Activated CD8-positive, alpha-beta memory T cell treated with anti-CD3 and anti-CD28 coated beads for 4 hours (primary cell): ENCODE results near the gene CCM2.
A peak's percentile ranks its signal among the peaks of the same experiment; 100 is the strongest.
"Not testable (repeated sequence)": the region's sequence is repeated elsewhere in the genome, so short reads cannot be mapped to it uniquely, and the experiment has no call there.

Experiments
- DNase-seq, 2 donors: peaks; one replicate each; pipeline ENCODE4 v3.0.0-alpha.2; 2020; ENCODE audit warnings: low read depth in 2 of 2

Gene CCM2

GRCh38 chr7:44981035-44981706 lies 18.8 kb upstream of the CCM2 start:
- DNase-seq, result no peak

DNA sequence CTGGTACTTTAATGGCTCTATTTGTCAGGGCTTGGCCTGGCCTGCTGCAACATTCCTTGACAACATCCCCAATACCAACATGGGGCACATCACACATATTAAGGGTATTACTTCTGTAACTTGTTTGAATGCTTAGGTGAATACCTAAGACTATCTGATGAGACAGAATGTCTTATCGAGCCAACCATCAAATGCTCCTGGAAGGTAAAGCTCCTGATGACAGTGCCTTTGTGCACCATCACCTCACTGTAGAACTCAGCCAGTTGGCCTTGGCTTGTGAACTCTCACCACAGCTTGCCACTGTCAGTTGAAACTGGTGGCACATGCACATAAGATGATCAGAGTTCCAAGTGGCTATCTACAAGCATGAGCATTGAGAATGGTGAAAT lies 17.5 kb upstream of the CCM2 start:
- DNase-seq, result no peak

DNA sequence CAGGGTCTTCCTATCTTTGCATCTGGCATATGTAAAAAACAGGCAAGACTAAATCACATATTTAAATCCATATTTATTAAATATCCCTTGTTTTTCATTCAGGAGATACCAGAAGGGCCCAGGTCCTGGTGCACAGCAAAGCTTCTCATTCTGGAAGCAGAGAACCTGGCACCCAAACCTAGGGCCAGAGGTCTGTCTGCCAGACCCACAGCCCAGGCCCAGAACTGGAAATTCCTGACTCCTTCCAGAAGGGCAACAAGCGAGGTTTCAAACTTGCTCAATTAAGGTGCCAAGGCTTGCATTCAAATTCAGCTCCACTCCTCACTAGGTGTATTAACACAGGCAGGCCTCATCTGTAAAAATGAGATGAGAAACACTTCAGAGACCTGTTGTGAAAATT lies 17.0 kb upstream of the CCM2 start:
- DNase-seq, result no peak

GRCh38 chr7:44983742-44984477 lies 16.1 kb upstream of the CCM2 start:
- no peak for DNase-seq

- DNase-seq, result no peak
These were observed 15.6 kb upstream of the CCM2 start for GRCh38 chr7:44984478-44984758.

DNA sequence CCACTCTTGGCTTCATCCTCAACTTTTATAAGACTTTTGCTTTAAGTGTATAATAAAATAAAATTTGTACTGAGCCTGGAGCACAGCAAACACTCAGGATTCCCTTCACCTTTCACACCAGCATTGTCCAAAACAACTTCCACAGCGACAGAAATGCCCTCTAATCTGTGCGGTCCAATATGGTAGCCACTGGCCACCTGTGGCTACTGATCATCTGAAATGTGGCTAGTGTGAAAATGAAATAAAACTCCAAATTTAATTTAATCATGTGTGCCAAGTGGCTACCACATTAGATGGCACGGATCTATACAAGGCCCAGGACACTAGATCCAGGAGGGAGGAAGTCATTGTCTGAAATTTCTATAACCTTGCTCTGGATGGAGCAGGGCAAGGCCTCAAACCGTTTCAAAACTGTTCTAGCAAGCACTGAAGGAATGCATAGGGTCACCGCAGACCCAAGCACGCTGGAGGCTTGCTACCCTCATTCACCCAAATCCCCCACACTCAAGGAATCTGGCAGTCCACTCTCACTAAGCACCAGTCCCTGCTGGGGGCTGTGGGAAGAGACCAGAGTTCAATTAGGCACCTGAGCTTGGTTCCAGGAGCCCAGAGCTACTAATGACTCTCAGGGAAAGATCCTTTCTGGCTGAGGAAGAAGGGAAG lies 14.8 kb upstream of the CCM2 start:
- no peak for DNase-seq

- no peak for DNase-seq
These were observed 14.1 kb upstream of the CCM2 start for GRCh38 chr7:44985900-44986217.

DNA sequence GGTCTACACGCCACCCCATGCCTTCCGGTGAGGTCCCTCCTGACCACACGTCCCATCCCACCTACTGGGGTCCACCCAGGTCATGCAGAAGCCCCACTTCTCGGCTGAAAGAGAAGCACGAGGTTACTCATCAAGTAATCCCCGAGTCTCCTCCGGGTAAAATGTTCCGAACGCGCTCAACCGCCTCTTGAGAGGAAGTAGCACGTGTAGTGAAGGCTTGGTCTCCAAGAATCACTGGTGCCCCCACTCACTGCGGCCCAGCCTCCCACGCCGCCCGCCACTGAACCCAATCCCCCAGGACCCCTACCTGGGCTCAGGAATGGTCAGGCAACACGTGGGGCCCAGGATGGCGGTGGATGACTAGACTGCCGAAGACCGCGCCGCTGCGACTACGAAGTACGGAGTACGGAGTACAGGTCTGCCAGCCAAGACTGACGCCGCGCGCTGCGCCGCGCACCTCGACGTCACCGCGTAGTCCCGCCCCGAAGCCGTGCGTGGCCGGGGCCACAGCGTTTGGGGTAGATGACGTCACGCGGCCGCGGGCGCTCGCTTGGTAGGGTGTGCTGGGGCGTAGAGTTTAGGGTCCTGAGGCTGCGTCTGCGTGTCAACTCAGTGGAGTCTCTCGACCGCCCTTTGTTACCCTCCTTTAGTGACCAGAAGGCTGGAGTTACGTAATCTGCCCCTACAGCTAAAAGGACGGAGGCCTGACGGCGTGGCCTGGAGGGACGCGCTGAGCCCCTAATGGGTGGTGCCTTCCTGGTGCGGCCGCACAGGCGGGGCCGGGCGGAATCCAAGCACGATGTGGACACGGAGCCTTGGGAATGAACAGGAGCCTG lies 13.6 kb upstream of the CCM2 start:
- peak; percentile 92 to 93 for DNase-seq

DNA sequence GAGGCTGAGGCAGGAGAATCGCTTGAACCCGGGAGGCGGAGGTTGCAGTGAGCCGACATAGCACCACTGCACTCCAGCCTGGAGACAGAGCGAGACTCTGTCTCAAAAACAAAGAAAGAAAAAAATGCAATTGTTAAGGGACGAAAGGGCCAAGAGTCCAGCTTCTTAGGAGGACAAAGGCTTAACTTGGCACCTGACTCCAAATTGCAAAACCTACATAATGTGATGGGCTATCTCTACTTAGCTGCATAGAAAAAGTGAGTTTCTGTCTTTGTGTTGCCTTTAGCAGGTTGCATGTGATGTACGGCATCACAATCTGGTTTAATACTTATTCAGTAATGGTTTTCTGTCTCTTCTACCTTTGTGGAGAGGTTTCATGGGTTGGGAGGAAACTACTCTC lies 12.5 kb upstream of the CCM2 start:
- DNase-seq, result no peak

DNA sequence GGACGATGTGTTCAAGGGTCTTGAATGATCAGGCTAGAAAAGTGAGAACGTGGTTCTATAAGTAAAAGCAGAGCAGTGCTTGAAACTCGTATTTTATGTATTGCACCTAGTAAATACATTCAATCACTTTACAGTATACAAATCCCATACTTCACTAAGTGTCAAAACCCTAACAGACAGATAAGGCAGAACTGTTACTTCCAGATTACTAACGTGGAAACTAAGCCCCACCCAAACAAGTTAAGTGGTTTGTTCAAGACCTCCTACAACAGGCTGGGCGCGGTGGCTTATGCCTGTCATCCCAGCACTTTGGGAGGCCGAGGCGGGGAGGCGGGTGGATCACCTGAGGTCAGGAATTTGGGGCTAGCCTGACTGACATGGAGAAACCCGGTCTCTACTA lies 12.0 kb upstream of the CCM2 start:
- no peak for DNase-seq

- DNase-seq, result no peak
These were observed 11.3 kb upstream of the CCM2 start for GRCh38 chr7:44988701-44989100.

- no peak for DNase-seq
These were observed 10.9 kb upstream of the CCM2 start for GRCh38 chr7:44989132-44989531.

DNA sequence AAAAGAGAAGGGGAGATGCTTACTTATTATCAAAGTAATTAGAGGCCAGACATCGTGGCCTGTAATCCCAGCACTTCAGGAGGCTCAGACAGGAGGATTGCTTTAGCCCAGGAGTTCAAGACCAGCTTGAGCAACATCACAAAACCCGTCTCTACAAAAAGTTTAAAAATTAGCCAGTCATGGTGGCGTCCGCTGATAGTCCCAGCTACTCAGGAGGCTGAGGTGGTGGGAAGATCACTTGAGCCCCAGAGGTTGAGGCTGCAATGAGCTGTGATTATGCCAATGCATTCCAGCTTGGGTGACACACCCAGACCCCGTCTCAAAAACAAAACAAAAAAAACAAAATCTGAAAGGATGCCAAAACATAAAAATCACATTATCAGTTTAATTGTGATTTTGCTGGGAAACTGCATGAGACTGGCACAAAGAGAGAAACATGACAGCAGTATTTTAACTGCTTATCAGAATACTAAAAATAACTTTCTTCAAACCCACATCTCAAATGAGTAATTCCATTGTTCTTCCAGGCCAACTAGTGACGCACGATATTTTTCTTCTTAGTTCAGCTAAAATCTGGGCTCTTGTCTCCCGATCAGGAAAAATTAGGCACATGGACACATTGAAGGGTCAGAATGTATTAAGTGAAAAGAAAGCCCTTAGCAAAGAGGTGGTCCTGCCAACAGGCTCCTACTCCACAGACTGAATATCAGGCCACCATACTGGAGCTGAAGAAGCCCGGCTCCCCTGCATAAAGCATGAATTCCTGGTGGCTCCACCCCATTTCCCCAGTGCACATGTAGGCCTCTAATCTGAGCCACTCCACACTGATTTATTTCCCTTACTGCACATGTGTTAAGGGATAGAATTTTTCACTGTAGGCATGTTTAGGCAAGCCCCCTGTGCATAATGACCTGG lies 9.6 kb upstream of the CCM2 start:
- no peak for DNase-seq

DNA sequence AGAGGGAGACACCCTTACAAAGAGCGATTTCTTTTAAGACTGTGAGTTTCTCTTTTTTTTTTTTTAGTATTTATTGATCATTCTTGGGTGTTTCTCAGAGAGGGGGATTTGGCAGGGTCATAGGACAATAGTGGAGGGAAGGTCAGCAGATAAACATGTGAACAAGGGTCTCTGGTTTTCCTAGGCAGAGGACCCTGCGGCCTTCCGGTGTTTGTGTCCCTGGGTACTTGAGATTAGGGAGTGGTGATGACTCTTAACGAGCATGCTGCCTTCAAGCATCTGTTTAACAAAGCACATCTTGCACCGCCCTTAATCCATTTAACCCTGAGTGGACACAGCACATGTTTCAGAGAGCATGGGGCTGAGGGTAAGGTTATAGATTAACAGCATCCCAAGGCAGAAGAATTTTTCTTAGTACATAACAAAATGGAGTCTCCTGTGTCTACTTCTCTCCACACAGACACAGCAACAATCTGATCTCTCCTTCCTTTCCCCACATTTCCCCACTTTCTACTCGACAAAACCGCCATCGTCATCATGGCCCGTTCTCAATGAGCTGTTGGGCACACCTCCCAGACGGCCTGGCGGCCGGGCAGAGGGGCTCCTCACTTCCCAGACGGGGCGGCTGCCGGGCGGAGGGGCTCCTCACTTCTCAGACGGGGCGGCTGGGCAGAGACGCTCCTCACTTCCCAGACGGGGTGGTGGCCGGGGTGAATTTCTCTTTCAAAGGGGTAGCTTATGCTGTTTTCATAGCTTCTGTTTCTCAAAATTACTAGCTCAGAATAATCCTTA lies 7.8 kb upstream of the CCM2 start:
- not testable (repeated sequence) for DNase-seq

GRCh38 chr7:44994877-44995554 lies 5.0 kb upstream of the CCM2 start:
- no peak for DNase-seq

DNA sequence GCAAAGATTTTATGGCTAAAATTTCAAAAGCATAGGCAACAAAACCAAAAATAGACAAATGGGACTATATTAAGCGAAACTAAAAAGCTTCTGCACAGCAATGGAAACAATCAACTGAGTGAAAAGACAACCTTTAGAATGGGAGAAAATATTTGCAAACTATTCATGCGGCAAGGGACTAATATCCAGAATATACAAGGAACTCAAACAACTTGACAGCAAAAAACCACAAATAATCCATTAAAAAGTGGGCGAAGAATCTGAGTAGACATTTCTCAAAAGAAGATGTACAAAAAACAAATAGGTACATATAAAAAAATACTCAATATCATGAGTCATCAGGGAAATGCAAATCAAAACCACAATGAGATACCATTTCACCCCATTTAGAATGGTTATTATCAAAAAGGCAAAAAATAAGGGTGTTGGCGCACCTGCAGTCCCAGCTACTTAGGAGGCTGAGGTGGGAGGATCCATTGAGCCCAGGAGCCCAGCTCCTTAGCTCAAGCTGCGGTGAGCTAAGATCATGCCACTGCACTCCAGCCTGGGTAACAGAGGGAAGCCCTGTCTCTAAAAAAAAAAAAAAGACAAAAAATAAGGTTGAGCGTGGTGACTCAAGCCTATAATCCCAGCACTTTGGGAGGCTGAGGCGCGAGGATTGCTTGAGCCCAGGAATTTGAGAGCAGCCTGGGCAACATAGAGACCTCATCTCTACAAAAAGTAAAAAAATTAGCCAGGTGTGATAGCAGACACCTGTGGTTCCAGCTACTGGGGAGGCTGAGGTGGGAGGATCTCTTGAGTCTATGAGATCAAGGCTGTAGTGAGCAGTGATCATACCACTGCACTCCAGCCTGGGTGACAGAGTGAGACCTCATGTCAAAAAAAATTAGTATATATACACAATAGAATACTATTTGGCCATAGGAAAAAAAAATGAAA lies 4.2 kb upstream of the CCM2 start:
- DNase-seq, result no peak

DNA sequence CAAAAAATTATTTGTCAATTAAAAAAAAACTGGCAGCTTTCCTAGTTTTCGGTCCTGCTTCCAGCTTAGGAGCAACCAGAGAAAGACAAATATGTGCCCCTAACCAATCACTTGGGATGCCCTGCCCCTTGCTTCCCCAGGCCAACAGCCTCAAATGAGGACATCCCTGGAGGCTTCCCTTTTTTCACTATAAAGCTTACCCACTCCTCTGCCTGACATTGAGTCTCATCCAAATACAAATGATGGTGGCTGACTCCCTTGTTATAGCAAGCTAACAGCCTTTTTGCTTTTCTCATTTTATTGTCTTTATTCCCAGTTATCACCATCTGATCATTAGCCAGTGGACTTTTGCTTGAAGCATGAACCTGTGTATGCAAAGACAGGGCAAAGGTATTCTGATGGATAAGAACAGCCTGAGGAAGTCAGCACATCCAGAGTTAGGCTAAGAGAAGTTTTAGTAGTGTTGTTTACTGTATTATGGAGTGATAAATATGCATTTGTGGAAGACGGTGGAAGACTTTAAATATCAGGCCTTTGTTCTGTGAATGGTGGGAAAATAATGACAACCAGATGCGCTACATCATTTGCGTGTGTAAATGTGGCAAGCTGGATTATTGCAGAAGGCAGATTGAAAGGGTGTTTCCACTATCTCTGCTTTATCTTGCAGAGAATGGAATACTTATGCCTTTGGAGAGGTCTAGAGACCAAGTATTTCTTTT lies 1.7 kb upstream of the CCM2 start:
- no peak for DNase-seq
